Skeletal muscle tissue (tissue), 4 donors: ENCODE measurements around the gene KRTAP12-3. TPM values are rescaled to one million over a fixed set of nuclear protein-coding genes. Genes with fewer than 3 reads are reported as not detected.
"Not testable (repeated sequence)": the region's sequence is repeated elsewhere in the genome, so short reads cannot be mapped to it uniquely, and the experiment has no call there.

Source experiments
- H3K27ac ChIP-seq: one replicate; pipeline ENCODE4 v1.7.0; 2013; ENCODE audit warnings: mild to moderate bottlenecking, low read depth, low read length, inconsistent platforms
- H3K27me3 ChIP-seq, 3 donors: one replicate each; pipeline ENCODE4 v1.7.0; 2013; ENCODE audit warnings: low read length in 3 of 3; ENCODE audit not compliant: control insufficient read depth in 3 of 3, insufficient read depth in 3 of 3
- H3K36me3 ChIP-seq, 3 donors: one replicate each; pipeline ENCODE4 v1.7.0; 2013; ENCODE audit warnings: low read length in 3 of 3; ENCODE audit not compliant: control insufficient read depth in 3 of 3, insufficient read depth in 3 of 3
- H3K4me1 ChIP-seq, 3 donors: one replicate each; pipeline ENCODE4 v1.7.0; 2013; ENCODE audit warnings: low read length in 3 of 3, mild to moderate bottlenecking in 3 of 3; ENCODE audit not compliant: control insufficient read depth in 3 of 3, insufficient read depth in 3 of 3
- H3K4me3 ChIP-seq, 3 donors: one replicate each; pipeline ENCODE4 v1.7.0; 2013; ENCODE audit warnings: low read length in 3 of 3
- H3K9ac ChIP-seq, 3 donors: one replicate each; pipeline ENCODE4 v1.7.0; 2013; ENCODE audit warnings: low read length in 3 of 3, mild to moderate bottlenecking in 3 of 3, moderate library complexity in 2 of 3, low read depth in 1 of 3
- H3K9me3 ChIP-seq, 3 donors: one replicate each; pipeline ENCODE4 v1.7.0; 2013; ENCODE audit warnings: low read length in 3 of 3; ENCODE audit not compliant: control insufficient read depth in 3 of 3
- total RNA-seq: library from RNA; depleted of rRNA; stranded (reverse); fragments of >200 nt; gene quantifications from one replicate; pipeline ENCODE4 v1.2.3, GENCODE V29; 2014
- donor health status: Osteomylitis.

KRTAP12-3 gene
- total RNA-seq, 1 donor from 2014 or later, result not detected

- H3K4me1 ChIP-seq, result not testable (repeated sequence)
- H3K27me3 ChIP-seq, result peaks cover 13 to 36% (median 30%) of the 10 kb centered on the region in 3 donors
These were observed 19.0 kb upstream of the KRTAP12-3 start for GRCh38 chr21:44638506-44639330.

GRCh38 chr21:44639331-44639655, 18.4 kb upstream of the KRTAP12-3 start:
- H3K27ac ChIP-seq, result no peak overlapping the region
- no peaks in the 10 kb centered on the region for H3K4me1 ChIP-seq
- no peak overlapping the region for H3K4me3 ChIP-seq
- peaks cover 0 to 7% (median 6%) of the 10 kb centered on the region in 3 donors for H3K9me3 ChIP-seq
- no peaks in the 10 kb centered on the region for H3K36me3 ChIP-seq
- peaks cover 13 to 36% (median 33%) of the 10 kb centered on the region in 3 donors for H3K27me3 ChIP-seq
- H3K9ac ChIP-seq, result no peak overlapping the region

More at GRCh38 chr21:44638506-44639330, 19.0 kb upstream of the KRTAP12-3 start:
- not testable (repeated sequence) for H3K27ac ChIP-seq, H3K4me3 ChIP-seq, H3K9me3 ChIP-seq, H3K36me3 ChIP-seq, H3K9ac ChIP-seq

GRCh38 chr21:44640761-44641160, 17.0 kb upstream of the KRTAP12-3 start:
- Histone ChIP-seq H3K36me3 (no peaks in the 10 kb centered on the region), H3K4me3 (no peak overlapping the region), H3K27ac (no peak overlapping the region), H3K27me3 (peaks cover 13 to 33% (median 32%) of the 10 kb centered on the region in 3 donors), H3K4me1 (no peaks in the 10 kb centered on the region), H3K9ac (no peak overlapping the region), H3K9me3 (peaks cover 0 to 7% (median 6%) of the 10 kb centered on the region in 3 donors)

GRCh38 chr21:44643741-44644310, 13.9 kb upstream of the KRTAP12-3 start:
- H3K27ac ChIP-seq, result no peak overlapping the region
- H3K36me3 ChIP-seq, result no peaks in the 10 kb centered on the region
- H3K4me1 ChIP-seq, result no peaks in the 10 kb centered on the region
- H3K4me3 ChIP-seq, result no peak overlapping the region
- H3K9ac ChIP-seq, result no peak overlapping the region
- H3K9me3 ChIP-seq, result peaks cover 0 to 7% (median 6%) of the 10 kb centered on the region in 3 donors
- H3K27me3 ChIP-seq, result peaks cover 20 to 34% (median 34%) of the 10 kb centered on the region in 3 donors

GRCh38 chr21:44644878-44645277, 12.9 kb upstream of the KRTAP12-3 start:
- H3K27me3 ChIP-seq, result peaks cover 19 to 35% (median 29%) of the 10 kb centered on the region in 3 donors
- H3K9me3 ChIP-seq, result peaks cover 0 to 7% (median 6%) of the 10 kb centered on the region in 3 donors
- H3K9ac ChIP-seq, result no peak overlapping the region

GRCh38 chr21:44646366-44647221, 11.1 kb upstream of the KRTAP12-3 start, which contains the start of gene KRTAP10-11:
Gene KRTAP10-11, plus strand, starts transcription at chr21:44646414. Its CDS starts 45 bp downstream, at chr21:44646459.
- H3K4me1 ChIP-seq, result not testable (repeated sequence)

More at GRCh38 chr21:44644878-44645277, 12.9 kb upstream of the KRTAP12-3 start:
- H3K4me3 ChIP-seq, result no peak overlapping the region
- H3K36me3 ChIP-seq, result no peaks in the 10 kb centered on the region
- H3K4me1 ChIP-seq, result no peaks in the 10 kb centered on the region
- no peak overlapping the region for H3K27ac ChIP-seq

GRCh38 chr21:44647222-44647552, 10.5 kb upstream of the KRTAP12-3 start:
- Histone ChIP-seq H3K27ac (no peak overlapping the region), H3K9me3 (peaks cover 0 to 4% (median 0%) of the 10 kb centered on the region in 3 donors), H3K4me3 (no peak overlapping the region), H3K36me3 (no peaks in the 10 kb centered on the region), H3K9ac (no peak overlapping the region), H3K4me1 (no peaks in the 10 kb centered on the region), H3K27me3 (peaks cover 18 to 27% (median 26%) of the 10 kb centered on the region in 3 donors)

More at GRCh38 chr21:44646366-44647221, 11.1 kb upstream of the KRTAP12-3 start, which contains the start of gene KRTAP10-11:
- not testable (repeated sequence) for H3K9me3 ChIP-seq, H3K9ac ChIP-seq, H3K36me3 ChIP-seq, H3K4me3 ChIP-seq, H3K27ac ChIP-seq
- peaks cover 18 to 27% (median 26%) of the 10 kb centered on the region in 3 donors for H3K27me3 ChIP-seq

GRCh38 chr21:44648557-44649311, 9.0 kb upstream of the KRTAP12-3 start:
- Histone ChIP-seq H3K9ac (no peak overlapping the region), H3K9me3 (peaks cover 0 to 4% (median 0%) of the 10 kb centered on the region in 3 donors), H3K4me1 (no peaks in the 10 kb centered on the region), H3K4me3 (no peak overlapping the region), H3K27ac (no peak overlapping the region), H3K27me3 (peaks cover 18 to 29% (median 28%) of the 10 kb centered on the region in 3 donors), H3K36me3 (no peaks in the 10 kb centered on the region)

GRCh38 chr21:44649521-44650100, 8.1 kb upstream of the KRTAP12-3 start:
- Histone ChIP-seq H3K9me3 (no peaks in the 10 kb centered on the region), H3K4me3 (no peak overlapping the region), H3K9ac (no peak overlapping the region), H3K27me3 (peaks cover 18 to 37% (median 34%) of the 10 kb centered on the region in 3 donors), H3K27ac (no peak overlapping the region), H3K4me1 (no peaks in the 10 kb centered on the region), H3K36me3 (no peaks in the 10 kb centered on the region)
